Measurements from ENCODE around the gene AK8.

Gene AK8

GRCh38 chr9:132857031-132857430 lies 21.1 kb downstream of the AK8 start:
- Mint-ChIP-seq H3K4me1 (ENCODE audit: low read depth) (peaks cover 4% of the 10 kb centered on the region), H3K27ac (no peak overlapping the region), H3K27me3 (peaks cover 1% of the 10 kb centered on the region), H3K4me3 (no peak overlapping the region), H3K9me3 (ENCODE audit: low read depth) (no peaks in the 10 kb centered on the region), H3K36me3 (no peaks in the 10 kb centered on the region)

GRCh38 chr9:132855904-132856303 lies 22.2 kb downstream of the AK8 start:
- H3K4me3 Mint-ChIP-seq, result no peak overlapping the region

DNA sequence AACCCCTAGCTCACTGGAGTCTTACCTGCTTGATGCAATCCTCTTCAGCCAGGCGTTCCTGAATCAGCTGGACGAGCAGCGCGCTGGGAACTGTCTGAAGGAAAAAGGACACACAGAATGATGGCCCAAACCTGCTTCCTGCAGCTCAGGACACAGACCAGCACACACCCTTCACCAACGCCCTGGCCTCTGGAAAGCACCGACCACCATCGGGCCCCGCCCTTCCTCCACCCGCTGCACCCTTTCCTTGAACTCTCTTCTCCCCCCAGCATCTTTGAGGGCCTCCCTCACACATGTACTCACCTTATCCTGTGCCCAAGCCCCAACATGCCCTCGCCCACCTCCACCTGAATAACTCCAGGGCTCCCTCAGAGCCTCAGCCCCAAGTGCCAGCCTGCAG lies 23.3 kb downstream of the AK8 start:
- Mint-ChIP-seq H3K4me3 (no peak overlapping the region), H3K27ac (no peak overlapping the region), H3K36me3 (no peaks in the 10 kb centered on the region), H3K4me1 (ENCODE audit: low read depth) (peaks cover 14% of the 10 kb centered on the region), H3K27me3 (peaks cover 1% of the 10 kb centered on the region), H3K9me3 (ENCODE audit: low read depth) (no peaks in the 10 kb centered on the region)

More at GRCh38 chr9:132855904-132856303, 22.2 kb downstream of the AK8 start:
- no peaks in the 10 kb centered on the region for H3K9me3 Mint-ChIP-seq (ENCODE audit: low read depth)
- H3K27ac Mint-ChIP-seq, result no peak overlapping the region
- H3K4me1 Mint-ChIP-seq (ENCODE audit: low read depth), result peaks cover 9% of the 10 kb centered on the region
- no peaks in the 10 kb centered on the region for H3K36me3 Mint-ChIP-seq
- peaks cover 1% of the 10 kb centered on the region for H3K27me3 Mint-ChIP-seq

DNA sequence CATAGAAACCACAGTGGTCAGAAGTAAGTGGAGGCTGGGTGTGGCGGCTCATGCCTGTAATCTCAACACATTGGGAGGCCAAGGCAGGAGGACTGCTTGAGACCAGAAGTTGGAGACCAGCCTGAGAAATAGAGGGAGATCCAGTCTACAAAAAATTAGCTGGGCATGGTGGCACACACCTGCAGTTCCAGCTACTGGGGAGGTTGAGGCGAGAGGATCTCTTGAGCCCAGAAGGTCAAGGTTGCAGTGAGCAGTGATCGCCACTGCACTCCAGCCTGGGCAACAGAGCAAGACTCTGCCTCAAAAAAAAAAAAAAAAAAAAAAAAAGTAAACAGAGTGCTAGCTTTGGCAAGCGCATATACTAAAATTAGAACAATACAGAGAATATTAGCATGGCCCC lies 24.6 kb downstream of the AK8 start:
- Mint-ChIP-seq H3K36me3 (no peaks in the 10 kb centered on the region), H3K27ac (no peak overlapping the region), H3K27me3 (peaks cover 1% of the 10 kb centered on the region), H3K4me1 (ENCODE audit: low read depth) (peaks cover 20% of the 10 kb centered on the region), H3K9me3 (ENCODE audit: low read depth) (no peaks in the 10 kb centered on the region), H3K4me3 (no peak overlapping the region)

DNA sequence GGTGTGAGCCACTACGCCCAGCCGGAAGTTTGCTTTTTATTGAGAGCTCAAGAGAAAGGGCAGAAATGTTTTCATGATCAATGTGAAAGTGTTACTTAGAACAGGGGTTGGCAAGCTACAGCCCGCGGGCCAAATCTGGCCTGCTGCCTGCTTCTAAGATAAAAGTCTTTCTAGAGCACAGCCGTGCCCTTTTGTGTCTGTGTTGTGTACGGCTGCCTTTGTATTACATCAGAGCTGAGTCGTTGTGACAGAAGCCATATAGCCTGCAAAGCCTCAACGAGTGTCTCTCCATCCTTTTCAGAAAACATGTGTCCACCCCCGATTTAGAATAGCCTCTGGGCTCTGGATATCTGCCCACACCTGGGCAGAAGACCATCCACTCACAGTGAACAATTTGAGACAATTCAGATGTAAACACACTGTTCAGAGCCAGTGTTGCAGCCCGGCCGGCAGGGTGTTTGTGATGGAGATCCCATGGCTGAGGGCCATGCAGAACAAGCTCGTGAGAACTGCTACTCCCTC lies 28.8 kb downstream of the AK8 start:
- H3K27me3 Mint-ChIP-seq, result no peaks in the 10 kb centered on the region
- H3K4me3 Mint-ChIP-seq, result no peak overlapping the region
- H3K36me3 Mint-ChIP-seq, result no peaks in the 10 kb centered on the region
- peaks cover 16% of the 10 kb centered on the region for H3K4me1 Mint-ChIP-seq (ENCODE audit: low read depth)
- H3K9me3 Mint-ChIP-seq (ENCODE audit: low read depth), result no peaks in the 10 kb centered on the region
- no peak overlapping the region for H3K27ac Mint-ChIP-seq

- Mint-ChIP-seq H3K9me3 (ENCODE audit: low read depth) (no peaks in the 10 kb centered on the region), H3K27me3 (no peaks in the 10 kb centered on the region), H3K4me3 (no peak overlapping the region), H3K27ac (no peak overlapping the region), H3K36me3 (no peaks in the 10 kb centered on the region), H3K4me1 (ENCODE audit: low read depth) (peaks cover 16% of the 10 kb centered on the region)
These were observed 31.1 kb downstream of the AK8 start for GRCh38 chr9:132846918-132847515.

- Mint-ChIP-seq H3K4me3 (no peak overlapping the region), H3K4me1 (ENCODE audit: low read depth) (peaks cover 15% of the 10 kb centered on the region), H3K27me3 (no peaks in the 10 kb centered on the region), H3K9me3 (ENCODE audit: low read depth) (no peaks in the 10 kb centered on the region), H3K27ac (no peak overlapping the region), H3K36me3 (no peaks in the 10 kb centered on the region)
These were observed 31.8 kb downstream of the AK8 start for GRCh38 chr9:132846109-132846917.

DNA sequence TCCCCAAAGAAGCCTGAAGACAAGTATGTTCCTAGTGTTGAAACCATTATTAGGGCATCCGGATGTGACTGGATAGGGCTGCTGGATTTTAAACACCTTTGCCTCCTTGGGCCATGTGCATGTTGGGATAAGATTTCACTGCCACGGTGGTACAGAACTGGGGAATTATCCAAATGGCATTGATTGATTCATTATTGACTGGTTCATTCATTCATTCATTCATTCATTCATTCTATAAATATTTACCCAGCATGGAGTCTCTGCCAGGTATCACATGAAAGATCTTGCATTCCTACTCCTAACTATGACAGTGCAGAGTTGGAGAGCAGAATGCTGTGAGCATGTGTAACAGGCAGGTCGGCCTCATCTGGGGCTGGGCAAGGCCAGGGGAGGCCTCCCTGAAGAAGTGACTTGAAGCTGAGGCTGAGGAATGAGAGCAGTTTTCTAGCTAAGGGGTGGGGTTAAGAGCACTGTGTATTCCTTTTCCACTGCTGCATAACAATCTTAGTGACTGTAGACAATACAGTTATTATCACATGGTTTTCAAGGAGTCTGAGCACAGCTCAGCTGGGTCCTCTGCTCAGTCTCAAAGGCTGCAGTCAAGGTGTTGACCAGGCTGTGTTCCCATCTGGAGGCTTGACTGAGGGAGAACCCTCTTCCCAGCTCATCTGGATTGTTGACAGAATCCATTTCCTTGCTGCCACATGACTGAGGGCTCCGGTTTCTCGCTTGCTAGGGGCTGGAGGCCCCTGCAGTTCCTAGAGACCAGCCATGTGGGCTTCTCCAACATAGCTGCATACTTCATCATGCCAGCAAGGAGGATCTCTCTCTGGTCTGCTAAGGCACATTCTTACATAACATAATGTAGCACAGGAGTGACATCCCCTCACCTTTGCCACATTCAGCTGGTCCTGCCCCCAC lies 35.7 kb downstream of the AK8 start:
- H3K36me3 Mint-ChIP-seq, result no peaks in the 10 kb centered on the region
- H3K4me3 Mint-ChIP-seq, result no peak overlapping the region
- no peaks in the 10 kb centered on the region for H3K9me3 Mint-ChIP-seq (ENCODE audit: low read depth)
- H3K4me1 Mint-ChIP-seq (ENCODE audit: low read depth), result no peaks in the 10 kb centered on the region
- H3K27ac Mint-ChIP-seq, result no peak overlapping the region
- H3K27me3 Mint-ChIP-seq, result no peaks in the 10 kb centered on the region

DNA sequence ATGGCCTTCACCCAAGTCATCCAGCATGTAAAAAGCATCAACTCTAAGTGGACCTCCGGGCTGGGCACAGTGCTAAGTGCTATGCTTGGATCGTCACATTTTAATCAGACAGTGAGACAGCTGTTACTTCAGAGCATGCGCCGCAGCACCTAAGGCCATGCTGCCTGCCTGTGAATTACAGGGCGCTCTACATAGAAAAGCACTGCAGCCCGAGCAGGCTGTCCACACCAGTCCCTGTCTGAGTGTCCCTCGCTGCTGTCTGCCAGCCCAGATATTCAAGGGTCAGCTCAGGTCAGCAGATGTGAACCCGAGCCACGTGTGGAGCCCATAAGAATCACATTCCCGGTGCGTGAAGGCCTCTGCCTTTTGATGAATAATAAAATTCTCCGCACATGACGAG lies 37.1 kb downstream of the AK8 start:
- H3K9me3 Mint-ChIP-seq (ENCODE audit: low read depth), result no peaks in the 10 kb centered on the region
- H3K27ac Mint-ChIP-seq, result no peak overlapping the region
- no peaks in the 10 kb centered on the region for H3K4me1 Mint-ChIP-seq (ENCODE audit: low read depth)
- no peaks in the 10 kb centered on the region for H3K27me3 Mint-ChIP-seq
- H3K4me3 Mint-ChIP-seq, result no peak overlapping the region
- no peaks in the 10 kb centered on the region for H3K36me3 Mint-ChIP-seq

DNA sequence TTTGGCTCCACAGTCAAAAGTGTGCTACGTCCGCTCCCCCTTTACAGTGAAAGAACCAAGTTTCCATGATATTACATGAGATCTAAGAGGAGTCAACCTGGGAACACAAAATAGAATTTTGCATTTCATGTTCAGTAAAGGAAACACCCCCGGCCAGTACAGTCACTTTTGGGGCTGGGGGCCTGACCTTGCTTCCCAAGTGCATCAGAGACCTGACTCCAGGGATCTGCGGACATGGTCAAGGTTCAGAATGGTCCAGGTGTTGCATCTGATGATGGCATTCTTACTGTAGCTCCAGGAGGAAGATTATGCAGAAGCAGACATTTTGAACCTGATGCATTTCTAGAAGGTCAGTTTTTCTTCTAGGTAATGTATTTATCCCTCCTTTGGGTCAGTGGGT lies 39.8 kb downstream of the AK8 start:
- no peaks in the 10 kb centered on the region for H3K4me1 Mint-ChIP-seq (ENCODE audit: low read depth)
- no peaks in the 10 kb centered on the region for H3K27me3 Mint-ChIP-seq
- H3K27ac Mint-ChIP-seq, result no peak overlapping the region
- no peaks in the 10 kb centered on the region for H3K36me3 Mint-ChIP-seq
- no peaks in the 10 kb centered on the region for H3K9me3 Mint-ChIP-seq (ENCODE audit: low read depth)
- no peak overlapping the region for H3K4me3 Mint-ChIP-seq

DNA sequence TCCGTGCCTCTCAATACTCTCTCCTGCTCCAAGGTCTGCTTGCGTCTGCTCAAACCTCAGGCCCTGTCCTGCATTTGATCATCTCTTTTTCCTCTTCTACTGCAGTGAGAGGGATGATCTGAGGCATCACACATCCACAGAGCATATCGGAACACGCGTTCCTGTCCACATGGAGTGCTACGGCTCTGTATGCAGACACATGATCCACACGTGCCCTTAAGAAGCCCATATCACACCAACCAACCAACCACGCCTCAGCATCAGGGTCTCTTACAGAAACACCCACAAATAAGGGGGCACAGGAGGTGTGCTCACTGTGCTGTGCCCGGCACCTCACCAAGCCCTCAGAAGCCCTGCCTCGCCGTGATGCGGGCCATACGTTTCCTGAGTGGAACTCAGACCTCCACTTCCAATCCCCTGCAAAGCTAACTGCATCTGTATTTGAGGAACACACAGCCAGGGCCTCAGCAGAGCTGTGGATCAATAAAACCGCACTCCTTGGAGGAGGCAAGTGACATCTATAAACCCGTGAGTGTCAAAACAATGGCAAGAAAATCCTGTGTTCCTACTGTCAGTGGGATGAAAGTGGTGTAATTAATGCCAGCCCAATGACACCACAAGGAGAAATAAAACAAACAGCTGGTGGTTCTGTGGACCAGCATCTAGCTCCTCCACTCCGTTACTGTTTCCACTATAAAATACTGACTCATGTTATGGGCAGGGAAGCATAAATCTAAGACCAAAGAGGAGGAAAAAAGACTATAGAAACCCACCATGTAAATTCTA lies 40.4 kb downstream of the AK8 start:
- H3K4me3 Mint-ChIP-seq, result no peak overlapping the region
- no peaks in the 10 kb centered on the region for H3K36me3 Mint-ChIP-seq
- H3K27me3 Mint-ChIP-seq, result no peaks in the 10 kb centered on the region
- no peaks in the 10 kb centered on the region for H3K4me1 Mint-ChIP-seq (ENCODE audit: low read depth)
- H3K27ac Mint-ChIP-seq, result no peak overlapping the region
- no peaks in the 10 kb centered on the region for H3K9me3 Mint-ChIP-seq (ENCODE audit: low read depth)

- H3K4me3 Mint-ChIP-seq, result no peak overlapping the region
- no peak overlapping the region for H3K27ac Mint-ChIP-seq
- H3K9me3 Mint-ChIP-seq (ENCODE audit: low read depth), result no peaks in the 10 kb centered on the region
- no peaks in the 10 kb centered on the region for H3K36me3 Mint-ChIP-seq
- H3K4me1 Mint-ChIP-seq (ENCODE audit: low read depth), result no peaks in the 10 kb centered on the region
- no peaks in the 10 kb centered on the region for H3K27me3 Mint-ChIP-seq
These were observed 43.7 kb downstream of the AK8 start for GRCh38 chr9:132834343-132834742.

- H3K27me3 Mint-ChIP-seq, result no peaks in the 10 kb centered on the region
These were observed 44.4 kb downstream of the AK8 start for GRCh38 chr9:132833550-132834121.

More at GRCh38 chr9:132833550-132834121, 44.4 kb downstream of the AK8 start:
- Mint-ChIP-seq H3K4me3 (no peak overlapping the region), H3K4me1 (ENCODE audit: low read depth) (no peaks in the 10 kb centered on the region), H3K27ac (no peak overlapping the region), H3K9me3 (ENCODE audit: low read depth) (no peaks in the 10 kb centered on the region), H3K36me3 (no peaks in the 10 kb centered on the region)

Measured in activated naive CD8-positive, alpha-beta T cell (primary cell).